Hepatocyte (in vitro differentiated cells): Measurements from ENCODE around the gene PAX5. TPM values are rescaled to one million over a fixed set of nuclear protein-coding genes. Genes with fewer than 3 reads are reported as not detected.

Source experiments
- DNase-seq: peaks from one replicate; pipeline ENCODE4 v3.0.0-alpha.2; 2016; ENCODE audit warnings: low spot score
- H2AFZ ChIP-seq: fragments of 200-600 bp; sonication (generic); 2 replicates; pipeline ENCODE4 v1.6.0; 2016; ENCODE audit warnings: antibody characterized with exemption, mild to moderate bottlenecking
- H3K27ac ChIP-seq: fragments of 200-600 bp; sonication (generic); 2 replicates; pipeline ENCODE4 v1.5.1; 2016; ENCODE audit warnings: mild to moderate bottlenecking
- H3K27me3 ChIP-seq: fragments of 200-600 bp; sonication (generic); 2 replicates; pipeline ENCODE4 v1.6.1; 2016
- H3K36me3 ChIP-seq: fragments of 200-600 bp; sonication (generic); replicated peaks from 2 replicates; pipeline ENCODE4 v1.5.1; 2016; ENCODE audit warnings: low read depth; ENCODE audit not compliant: insufficient read depth
- H3K4me1 ChIP-seq: fragments of 200-600 bp; sonication (generic); 2 replicates; pipeline ENCODE4 v1.5.1; 2016; ENCODE audit warnings: mild to moderate bottlenecking, moderate library complexity; ENCODE audit not compliant: insufficient read depth
- H3K4me2 ChIP-seq: fragments of 200-600 bp; sonication (generic); 2 replicates; pipeline ENCODE4 v1.6.0; 2016
- H3K4me3 ChIP-seq: fragments of 200-600 bp; sonication (generic); 2 replicates; pipeline ENCODE4 v1.5.1; 2016; ENCODE audit warnings: mild to moderate bottlenecking
- H3K79me2 ChIP-seq: fragments of 200-600 bp; sonication (generic); 2 replicates; pipeline ENCODE4 v1.6.0; 2017; ENCODE audit warnings: mild to moderate bottlenecking
- H3K9me2 ChIP-seq: fragments of 200-600 bp; sonication (generic); replicated peaks from 2 replicates; pipeline ENCODE4 v1.6.0; 2017; ENCODE audit warnings: mild to moderate bottlenecking; ENCODE audit not compliant: insufficient read depth
- H3K9me3 ChIP-seq: fragments of 200-600 bp; sonication (generic); 2 replicates; pipeline ENCODE4 v1.5.1; 2016; ENCODE audit warnings: low read depth, mild to moderate bottlenecking
- H4K20me1 ChIP-seq: fragments of 200-600 bp; sonication (generic); 2 replicates; pipeline ENCODE4 v1.6.0; 2016; ENCODE audit warnings: mild to moderate bottlenecking; ENCODE audit not compliant: insufficient read depth, poor library complexity, severe bottlenecking
- CTCF ChIP-seq: fragments of 200-600 bp; sonication (generic); IDR thresholded peaks from 2 replicates; pipeline ENCODE4 v1.5.1; 2016; ENCODE audit warnings: antibody characterized with exemption, mild to moderate bottlenecking; ENCODE audit not compliant: poor library complexity
- EZH2 ChIP-seq: fragments of 200-600 bp; sonication (generic); IDR thresholded peaks from 2 replicates; pipeline ENCODE4 v1.6.1; 2016; ENCODE audit warnings: antibody characterized with exemption, mild to moderate bottlenecking, borderline replicate concordance
- EZH2phosphoT487 ChIP-seq: fragments of 200-600 bp; sonication (generic); IDR thresholded peaks from one replicate; pipeline ENCODE4 v1.6.1; 2018; ENCODE audit warnings: antibody characterized with exemption, mild to moderate bottlenecking, low read depth, moderate library complexity; ENCODE audit not compliant: unreplicated experiment, severe bottlenecking
- WGBS: methylation state at CpG from one replicate; pipeline ENCODE4 v1.1.6; 2016; ENCODE audit warnings: low lambda C conversion rate; ENCODE audit errors: missing lambda C conversion rate; 5-methylcytosine and 5-hydroxymethylcytosine counted together
- polyA plus RNA-seq: library from polyadenylated mRNA; unstranded; fragments of >200 nt; fragmentation: Nextera tagmentation; extraction: Ambion mirVana; gene quantifications from 2 replicates; pipeline ENCODE4 v1.2.1, GENCODE V29; 2016
- total RNA-seq: library from RNA; depleted of rRNA; stranded (reverse); fragments of >200 nt; gene quantifications from 2 replicates; pipeline ENCODE4 v1.2.3, GENCODE V29; 2014

PAX5 gene
- total and polyA plus RNA-seq, 2 experiments from 2014 or later = not detected

DNA sequence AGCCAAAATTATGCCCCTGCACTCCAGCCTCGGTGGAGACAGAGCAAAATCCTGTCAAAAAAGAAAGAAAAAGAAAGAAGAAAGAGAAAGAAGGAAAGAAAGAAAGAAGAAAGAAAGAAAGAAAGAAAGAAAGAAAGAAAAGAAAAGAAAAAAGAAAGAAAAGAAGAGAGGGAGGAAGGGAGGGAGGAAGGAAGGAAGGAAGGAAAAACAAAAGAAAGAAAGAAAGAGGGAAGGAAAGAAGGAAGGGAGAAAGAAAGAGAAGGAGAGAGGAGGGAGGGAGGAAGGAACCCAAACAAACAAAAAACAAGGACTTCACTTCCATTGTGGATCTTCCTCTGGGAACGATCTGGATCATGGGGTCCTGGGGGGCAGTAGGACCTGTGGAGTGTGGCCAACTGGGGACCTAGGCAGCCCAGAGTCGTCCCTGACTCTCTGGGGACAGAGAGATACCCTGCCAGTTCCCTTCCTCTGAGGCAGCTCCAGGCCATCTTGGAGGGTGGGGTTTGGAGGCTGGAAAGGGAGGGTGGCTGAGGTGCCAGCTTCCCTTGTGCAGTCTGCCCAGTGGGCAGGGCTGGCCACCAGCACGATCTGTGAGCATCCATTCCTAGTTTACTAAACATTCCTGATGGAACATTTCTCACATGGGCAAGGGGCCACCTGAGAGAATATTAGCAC lies 216.8 kb downstream of the PAX5 start:
- H3K4me2 ChIP-seq = no peak overlapping the region
- no peaks in the 10 kb centered on the region for H3K9me2 ChIP-seq
- no peaks in the 10 kb centered on the region for H3K9me3 ChIP-seq
- DNase-seq = no peak
- no peaks in the 10 kb centered on the region for H3K36me3 ChIP-seq
- no peaks in the 10 kb centered on the region for H3K79me2 ChIP-seq
- H3K4me3 ChIP-seq = no peak overlapping the region
- H2AFZ ChIP-seq = no peak overlapping the region
- H3K27ac ChIP-seq = no peak overlapping the region
- no peak for TF ChIP-seq EZH2phosphoT487
- TF ChIP-seq EZH2 = no peak
- TF ChIP-seq CTCF = no peak
- WGBS = 80% methylated on average over 4 of the region's 4 CpGs
- H3K4me1 ChIP-seq = peaks cover 3% of the 10 kb centered on the region
- H3K27me3 ChIP-seq = peaks cover 24% of the 10 kb centered on the region
- no peaks in the 10 kb centered on the region for H4K20me1 ChIP-seq

DNA sequence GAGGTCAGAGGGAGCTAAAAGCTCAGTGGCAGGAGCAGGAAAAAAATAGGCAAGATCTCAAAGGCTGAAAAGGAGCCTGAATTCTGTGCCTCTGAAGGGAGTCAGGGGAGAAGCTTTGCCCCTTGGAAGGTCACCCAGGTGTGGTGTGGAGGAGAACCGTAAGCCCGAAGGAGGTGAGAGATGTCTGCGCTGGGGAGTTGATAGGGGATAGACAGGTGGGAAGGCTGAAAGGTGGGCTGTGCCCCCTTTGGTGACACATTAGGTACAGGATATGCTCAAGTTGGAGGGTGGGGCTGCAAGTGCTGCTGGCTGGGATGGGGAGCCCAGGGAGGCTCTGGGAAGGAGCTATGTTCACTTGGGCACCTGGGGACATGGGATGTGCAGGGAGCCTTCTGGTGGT lies 217.7 kb downstream of the PAX5 start:
- 92% methylated on average over 3 of the region's 3 CpGs for WGBS
- Histone ChIP-seq H2AFZ (no peak overlapping the region), H4K20me1 (no peaks in the 10 kb centered on the region), H3K27me3 (peaks cover 24% of the 10 kb centered on the region), H3K4me3 (no peak overlapping the region), H3K79me2 (no peaks in the 10 kb centered on the region), H3K4me2 (no peak overlapping the region), H3K27ac (no peak overlapping the region), H3K9me2 (no peaks in the 10 kb centered on the region), H3K36me3 (no peaks in the 10 kb centered on the region), H3K4me1 (peaks cover 3% of the 10 kb centered on the region), H3K9me3 (no peaks in the 10 kb centered on the region)
- no peak for DNase-seq
- TF ChIP-seq CTCF (no peak), EZH2phosphoT487 (no peak), EZH2 (no peak)

DNA sequence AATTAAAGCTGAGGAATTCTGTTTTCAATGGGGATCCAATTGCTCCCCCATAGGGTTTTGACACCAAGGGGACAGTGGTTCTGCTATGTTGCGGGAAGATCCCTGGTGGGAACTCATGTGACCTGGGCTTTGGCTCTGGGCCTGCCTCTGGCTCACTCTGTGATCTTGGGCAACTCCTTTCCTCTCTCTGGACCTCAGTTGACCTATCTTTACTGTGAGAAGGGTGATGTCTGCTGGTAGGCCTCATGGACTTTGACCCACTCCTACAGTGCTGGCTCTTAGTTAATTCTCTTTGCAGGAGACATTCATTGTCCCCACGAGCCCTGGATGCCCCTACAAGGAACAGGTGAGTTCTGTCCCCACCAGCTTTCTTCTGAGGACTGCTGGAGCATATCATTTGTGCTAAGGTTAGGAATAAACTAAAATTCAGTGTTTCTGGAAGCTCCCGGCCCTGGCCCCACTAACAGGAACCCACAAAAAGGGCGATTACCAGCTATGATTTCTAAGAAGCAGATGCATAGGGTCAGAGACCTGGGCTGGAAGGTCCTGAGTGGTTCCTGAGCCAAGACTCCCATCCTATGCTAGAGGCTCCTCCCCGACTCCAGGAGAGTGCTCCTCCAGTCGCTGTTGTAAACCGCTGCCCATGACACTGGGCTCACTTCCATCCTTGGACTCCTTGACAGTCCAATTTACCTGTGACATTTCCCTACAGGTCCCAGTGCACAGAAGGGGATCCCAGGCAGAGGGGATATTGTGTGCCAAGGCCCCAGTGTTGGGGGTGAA lies 218.3 kb downstream of the PAX5 start:
- Histone ChIP-seq H4K20me1 (no peaks in the 10 kb centered on the region), H3K27ac (no peak overlapping the region), H3K9me3 (no peaks in the 10 kb centered on the region), H3K36me3 (no peaks in the 10 kb centered on the region), H3K9me2 (no peaks in the 10 kb centered on the region), H3K4me1 (peaks cover 3% of the 10 kb centered on the region), H3K27me3 (peaks cover 29% of the 10 kb centered on the region), H2AFZ (no peak overlapping the region), H3K79me2 (no peaks in the 10 kb centered on the region), H3K4me2 (peak overlapping the region; percentile 21), H3K4me3 (no peak overlapping the region)
- DNase-seq = peak; percentile 48
- TF ChIP-seq CTCF = no peak
- TF ChIP-seq EZH2 = no peak
- TF ChIP-seq EZH2phosphoT487 = no peak
- 86% methylated on average over 7 of the region's 7 CpGs for WGBS
